KOPT-K1 (cell line): Measurements from ENCODE around the gene MRPL51.

Experiments used
- H3K27ac ChIP-seq: fragments of 200-600 bp; sonication (generic); 2 replicates; pipeline ENCODE4 v1.5.1; 2016; ENCODE audit warnings: antibody characterized with exemption, mild to moderate bottlenecking, low read depth, low read length; ENCODE audit not compliant: poor library complexity, severe bottlenecking
- H3K36me3 ChIP-seq: fragments of 200-600 bp; sonication (generic); 2 replicates; pipeline ENCODE4 v1.5.1; 2017; ENCODE audit warnings: antibody characterized with exemption, mild to moderate bottlenecking, low read length, moderate library complexity; ENCODE audit not compliant: insufficient read depth
- H3K9me3 ChIP-seq: fragments of 200-600 bp; sonication (generic); 2 replicates; pipeline ENCODE4 v1.5.1; 2017; ENCODE audit warnings: antibody characterized with exemption, low read length, mild to moderate bottlenecking; ENCODE audit not compliant: insufficient read depth, poor library complexity, severe bottlenecking

MRPL51 gene

DNA sequence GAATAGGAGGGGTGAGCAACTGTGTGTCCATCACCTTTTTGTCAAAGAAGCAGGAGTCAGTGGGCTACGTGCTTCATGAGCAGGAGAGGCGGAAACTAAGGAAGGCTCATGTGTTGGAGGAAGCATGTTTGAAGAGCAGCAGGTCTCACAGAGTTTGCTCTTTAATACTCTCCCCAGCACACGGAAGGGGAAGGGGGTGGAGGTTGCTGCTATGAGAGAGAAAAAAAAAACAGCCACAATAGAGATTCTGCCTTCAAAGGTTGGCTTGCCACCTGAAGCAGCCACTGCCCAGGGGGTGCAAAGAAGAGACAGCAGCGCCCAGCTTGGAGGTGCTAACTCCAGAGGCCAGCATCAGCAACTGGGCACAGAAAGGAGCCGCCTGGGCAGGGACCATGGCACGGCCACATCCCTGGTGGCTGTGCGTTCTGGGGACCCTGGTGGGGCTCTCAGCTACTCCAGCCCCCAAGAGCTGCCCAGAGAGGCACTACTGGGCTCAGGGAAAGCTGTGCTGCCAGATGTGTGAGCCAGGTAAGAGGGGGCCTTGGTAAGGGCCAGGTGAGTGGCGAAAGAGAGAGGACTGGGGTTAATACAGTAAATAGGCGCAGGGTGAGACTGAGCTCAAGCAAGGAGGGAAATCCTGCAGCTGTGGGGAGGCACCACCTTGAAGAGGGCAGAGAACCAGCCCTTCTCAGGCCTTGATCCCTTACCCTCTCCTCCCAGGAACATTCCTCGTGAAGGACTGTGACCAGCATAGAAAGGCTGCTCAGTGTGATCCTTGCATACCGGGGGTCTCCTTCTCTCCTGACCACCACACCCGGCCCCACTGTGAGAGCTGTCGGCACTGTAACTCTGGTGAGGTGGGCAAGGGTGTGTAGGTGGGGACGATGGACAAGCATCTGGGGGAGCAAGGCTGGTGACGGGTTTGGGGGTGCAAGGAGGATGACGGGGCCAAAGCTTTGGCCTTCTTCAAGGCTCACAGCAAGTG is 48.1 kb downstream of the MRPL51 start, which contains the start of gene CD27:
TSS of gene CD27 (plus strand) at position 252 of the 985 bp plus-strand sequence. CDS start at position 393, 141 bp downstream.
- Histone ChIP-seq H3K9me3 (no peaks in the 10 kb centered on the region), H3K27ac (peak within 1 kb of the TSS; percentile 75)

DNA sequence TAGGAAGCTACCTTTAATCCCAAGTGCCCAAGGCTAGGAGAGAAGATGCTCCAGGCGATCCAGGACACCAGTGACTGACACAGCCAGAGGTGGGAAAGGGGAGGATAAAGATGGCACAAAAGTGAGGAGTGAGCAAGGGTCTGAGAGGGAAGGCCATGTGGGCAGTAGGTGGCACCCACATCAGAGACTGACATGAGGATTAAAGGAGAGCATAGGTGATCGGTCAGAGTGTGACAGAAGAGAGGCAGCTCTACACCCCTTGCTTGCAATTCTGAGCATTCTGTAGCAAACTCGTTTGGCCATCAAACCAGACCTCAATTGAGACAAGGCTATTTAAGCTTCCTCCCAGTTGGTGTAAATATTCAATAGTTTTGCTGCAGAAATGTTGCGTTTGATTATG is 49.0 kb downstream of the MRPL51 start:
- H3K9me3 ChIP-seq, result no peaks in the 10 kb centered on the region
- peaks cover 3% of the 10 kb centered on the region; the same call in 1 of the 2 replicates for H3K36me3 ChIP-seq
- peak overlapping the region; percentile 75 for H3K27ac ChIP-seq

More for the DNA sequence above, 48.1 kb downstream of the MRPL51 start, which contains the start of gene CD27:
- H3K36me3 ChIP-seq, result peaks cover 3% of the 10 kb centered on the region; the same call in 1 of the 2 replicates

DNA sequence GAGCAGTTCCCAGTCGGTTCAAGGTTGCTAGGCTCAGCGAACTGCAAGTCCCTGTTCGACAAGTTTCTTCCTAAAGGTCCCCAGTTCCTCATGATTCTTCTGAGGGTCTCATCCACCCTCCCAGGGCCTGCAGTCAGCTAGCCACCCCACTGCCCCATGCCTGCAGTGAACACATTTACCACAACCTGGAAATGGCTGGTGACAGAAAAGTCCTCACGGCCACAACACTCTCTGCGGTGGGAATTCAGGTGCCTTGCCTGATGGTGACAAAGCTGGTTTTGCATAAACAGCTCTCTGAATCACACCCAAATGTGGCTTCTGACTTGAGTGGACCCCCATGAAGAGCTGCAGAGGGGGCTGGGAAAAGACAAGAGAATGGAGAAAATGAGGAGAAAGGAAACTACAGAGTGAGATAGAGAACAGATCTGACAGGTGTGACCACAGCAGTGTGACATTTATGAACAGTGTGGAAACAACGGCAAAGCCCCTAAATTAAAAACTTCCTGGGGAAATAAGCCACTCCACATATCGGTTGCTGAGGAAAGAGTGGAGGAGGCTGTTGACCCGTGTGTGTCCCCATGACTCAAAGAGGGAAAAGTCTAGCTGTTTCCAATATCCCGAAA is 49.6 kb downstream of the MRPL51 start:
- H3K27ac ChIP-seq, result peak overlapping the region; percentile 75

GRCh38 chr12:6442836-6443235 is 50.2 kb downstream of the MRPL51 start:
- Histone ChIP-seq H3K36me3 (peaks cover 3% of the 10 kb centered on the region; the same call in 1 of the 2 replicates), H3K9me3 (no peaks in the 10 kb centered on the region), H3K27ac (peak overlapping the region; percentile 75)

More for the DNA sequence above, 49.6 kb downstream of the MRPL51 start:
- peaks cover 3% of the 10 kb centered on the region; the same call in 1 of the 2 replicates for H3K36me3 ChIP-seq
- no peaks in the 10 kb centered on the region for H3K9me3 ChIP-seq
